Fibroblast of mammary gland (primary cell): ENCODE results near the gene ZNF345.

Source experiments
- DNase-seq: peaks from one replicate; pipeline ENCODE4 v3.0.0-alpha.2; 2010; ENCODE audit warnings: low read depth
- H3K4me3 ChIP-seq: 2 replicates; pipeline ENCODE4 v1.5.1; 2011; ENCODE audit warnings: low read depth, mild to moderate bottlenecking, low read length, moderate library complexity; ENCODE audit not compliant: control insufficient read depth
- TF ChIP-seq, protein P1 (sequence below): conservative IDR thresholded peaks from 2 replicates; pipeline ENCODE4 v1.5.1; 2011; ENCODE audit warnings: low read depth, low read length, inconsistent platforms; ENCODE audit not compliant: control insufficient read depth, insufficient read depth

Gene ZNF345

GRCh38 chr19:36918090-36918489, 67.4 kb downstream of the ZNF345 start:
- no peak for DNase-seq
- TF ChIP-seq, protein P1, sequence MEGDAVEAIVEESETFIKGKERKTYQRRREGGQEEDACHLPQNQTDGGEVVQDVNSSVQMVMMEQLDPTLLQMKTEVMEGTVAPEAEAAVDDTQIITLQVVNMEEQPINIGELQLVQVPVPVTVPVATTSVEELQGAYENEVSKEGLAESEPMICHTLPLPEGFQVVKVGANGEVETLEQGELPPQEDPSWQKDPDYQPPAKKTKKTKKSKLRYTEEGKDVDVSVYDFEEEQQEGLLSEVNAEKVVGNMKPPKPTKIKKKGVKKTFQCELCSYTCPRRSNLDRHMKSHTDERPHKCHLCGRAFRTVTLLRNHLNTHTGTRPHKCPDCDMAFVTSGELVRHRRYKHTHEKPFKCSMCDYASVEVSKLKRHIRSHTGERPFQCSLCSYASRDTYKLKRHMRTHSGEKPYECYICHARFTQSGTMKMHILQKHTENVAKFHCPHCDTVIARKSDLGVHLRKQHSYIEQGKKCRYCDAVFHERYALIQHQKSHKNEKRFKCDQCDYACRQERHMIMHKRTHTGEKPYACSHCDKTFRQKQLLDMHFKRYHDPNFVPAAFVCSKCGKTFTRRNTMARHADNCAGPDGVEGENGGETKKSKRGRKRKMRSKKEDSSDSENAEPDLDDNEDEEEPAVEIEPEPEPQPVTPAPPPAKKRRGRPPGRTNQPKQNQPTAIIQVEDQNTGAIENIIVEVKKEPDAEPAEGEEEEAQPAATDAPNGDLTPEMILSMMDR = no peak
- no peak overlapping the region for H3K4me3 ChIP-seq
